Fibroblast of lung (primary cell): ENCODE measurements around the gene ELFN2.

ENCODE experiments used
- CTCF ChIP-seq, 2 donors: IDR thresholded peaks in 1 of 2; conservative IDR thresholded peaks in 1 of 2; 1 replicate in 1 of 2; 2 replicates in 1 of 2; pipeline ENCODE4 v1.5.1; 2011 to 2012; ENCODE audit warnings: low read length in 2 of 2, control low read depth in 1 of 2, inconsistent platforms in 1 of 2, low read depth in 1 of 2, mild to moderate bottlenecking in 1 of 2
- EZH2 ChIP-seq: IDR thresholded peaks from 2 replicates; pipeline ENCODE4 v1.5.1; 2012; ENCODE audit warnings: low read length, control low read depth, mild to moderate bottlenecking; ENCODE audit errors: missing control alignments

- TF ChIP-seq CTCF (conservative IDR thresholded peaks at IDR 0.05 in 1 of 2, IDR thresholded peaks at IDR 0.05 in 1 of 2; ENCODE audit: low read depth in 1 of 2, low read length in 2 of 2) (no peak), EZH2 (no peak)
These were observed 74.8 kb downstream of the ELFN2 start for GRCh38 chr22:37352481-37352880.
